SKM-1 treated with dmso at 0.1 percent for 144 hours (cell line): Measurements from ENCODE around the gene IFNA16.
"Not testable (repeated sequence)": the region's sequence is repeated elsewhere in the genome, so short reads cannot be mapped to it uniquely, and the experiment has no call there.

ENCODE experiments used
- DNase-seq: peaks from one replicate; lab custom pipeline; 2025; ENCODE audit not compliant: unreplicated experiment; lab: John Stamatoyannopoulos, UW

The IFNA16 gene

DNA sequence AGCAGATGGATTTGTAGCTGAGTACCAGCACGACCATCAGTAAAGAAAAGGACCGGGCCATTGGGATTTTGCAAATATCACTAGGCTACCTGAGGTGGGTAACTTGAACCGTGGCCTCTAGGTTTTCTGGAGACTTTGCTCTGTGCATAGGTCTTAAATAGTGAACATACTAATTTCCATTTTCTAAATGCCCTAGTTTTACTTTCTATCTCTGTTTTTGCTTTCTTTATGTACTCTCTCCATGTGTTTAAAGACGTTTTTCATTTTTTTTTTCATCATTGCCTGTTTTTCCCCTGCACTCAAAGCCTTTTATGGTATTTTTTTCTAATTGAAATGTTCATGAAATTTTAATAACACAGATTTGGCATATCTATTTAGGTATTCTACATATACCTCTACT, 15.0 kb downstream of the IFNA16 start, which contains the start of gene IFNA7:
Gene IFNA7 (minus strand): TSS at position 101 of the 400 bp plus-strand sequence. CDS start 40 bp downstream, at position 61.
- DNase-seq = not testable (repeated sequence)

DNA sequence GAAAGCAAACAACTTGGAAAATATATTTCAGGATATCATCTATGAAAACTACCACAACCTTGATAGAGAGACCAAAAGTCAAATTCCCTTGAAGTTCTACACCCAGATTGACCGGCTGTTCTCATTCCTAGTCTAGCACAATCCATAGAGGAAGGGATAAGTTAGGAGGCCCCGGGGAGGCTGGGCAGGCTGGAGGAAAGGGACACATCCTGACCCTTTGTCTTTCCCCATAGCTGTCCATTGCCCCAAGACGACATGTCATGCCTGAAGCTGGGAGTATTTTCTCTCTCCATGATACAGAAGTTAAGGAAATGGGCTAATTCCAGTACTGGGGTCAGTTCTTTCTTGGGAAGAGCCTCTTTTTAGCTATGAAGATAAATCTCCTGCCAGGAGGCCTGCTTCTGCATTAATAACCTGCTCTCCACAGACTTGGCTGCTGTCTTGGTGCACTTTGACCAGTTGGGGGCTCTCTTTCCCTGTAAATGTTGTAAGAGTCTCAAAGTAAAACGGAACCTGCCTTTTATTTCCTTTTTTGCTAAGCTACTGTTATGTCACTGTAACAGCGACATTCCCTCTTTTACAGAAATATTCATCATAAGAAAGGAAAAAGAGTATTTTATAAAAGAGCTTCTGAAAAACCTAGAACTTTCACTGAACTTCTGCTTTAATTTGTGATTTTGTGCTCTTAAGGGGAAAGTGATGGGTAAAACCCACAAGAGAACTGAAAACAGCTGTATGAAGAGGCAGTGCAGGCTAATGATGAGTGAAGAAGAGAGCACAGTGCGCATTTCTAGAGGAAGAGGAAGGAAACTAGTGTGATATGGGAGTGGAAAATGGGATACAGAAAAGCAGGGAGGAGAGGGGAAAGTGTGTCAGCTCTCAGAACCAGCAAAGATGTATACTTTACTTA, 22.0 kb downstream of the IFNA16 start:
- peak; percentile 56 for DNase-seq

DNA sequence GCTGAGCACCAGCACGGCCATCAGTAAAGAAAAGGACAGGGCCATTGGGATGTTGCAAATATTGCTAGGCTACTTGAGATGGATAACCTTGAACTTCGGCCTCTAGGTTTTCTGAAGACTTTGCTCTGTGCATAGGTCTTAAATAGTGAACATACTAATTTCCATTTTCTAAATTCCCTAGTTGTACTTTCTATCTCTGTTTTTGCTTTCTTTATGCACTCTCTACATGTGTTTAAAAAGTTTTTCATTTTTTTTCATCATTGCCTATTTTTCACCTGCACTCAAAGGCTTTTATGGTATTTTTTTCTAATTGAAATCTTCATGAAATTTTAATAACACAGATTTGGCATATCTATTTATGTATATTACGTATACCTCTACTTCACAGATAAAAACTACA, 29.6 kb downstream of the IFNA16 start, which contains the start of gene IFNA4:
Gene IFNA4 (minus strand): TSS at position 101 of the 400 bp plus-strand sequence. CDS start 56 bp downstream, at position 45.
- not testable (repeated sequence) for DNase-seq

DNA sequence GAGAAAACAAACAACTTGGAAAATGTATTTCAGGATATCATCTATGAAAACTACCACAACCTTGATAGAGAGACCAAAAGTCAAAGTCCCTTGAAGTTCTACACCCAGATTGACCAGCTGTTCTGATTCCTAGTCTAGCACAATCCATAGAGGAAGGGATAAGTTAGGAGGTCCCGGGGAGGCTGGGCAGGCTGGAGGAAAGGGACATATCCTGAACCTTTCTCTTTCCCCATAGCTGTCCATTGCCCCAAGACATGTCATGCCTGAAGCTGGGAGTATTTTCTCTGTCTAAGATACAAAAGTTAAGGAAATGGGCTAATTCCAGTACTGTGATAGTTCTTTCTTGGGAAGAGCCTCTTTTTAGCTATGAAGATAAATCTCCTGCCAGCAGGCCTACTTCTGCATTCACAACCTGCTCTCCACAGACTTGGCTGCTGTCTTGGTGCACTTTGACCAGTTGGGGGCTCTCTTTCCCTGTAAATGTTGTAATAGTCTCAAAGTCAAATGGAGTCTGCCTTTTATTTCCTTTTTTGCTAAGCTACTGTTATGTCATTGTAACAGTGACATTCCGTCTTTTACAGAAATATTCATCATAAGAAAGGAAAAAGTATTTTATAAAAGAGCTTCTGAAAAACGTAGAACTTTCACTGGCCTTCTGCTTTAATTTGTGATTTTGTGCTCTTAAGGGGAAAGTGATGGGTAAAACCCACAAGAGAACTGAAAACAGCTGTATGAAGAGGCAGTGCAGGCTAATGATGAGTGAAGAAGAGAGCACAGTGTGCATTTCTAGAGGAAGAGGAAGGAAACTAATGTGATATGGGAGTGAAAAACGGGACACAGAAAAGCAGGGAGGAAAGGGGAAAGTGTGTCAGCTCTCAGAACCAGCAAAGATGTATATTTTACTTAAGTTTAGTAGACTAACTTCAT, 34.0 kb downstream of the IFNA16 start:
- DNase-seq = peak; percentile 70

- no peak for DNase-seq
These were observed 42.4 kb downstream of the IFNA16 start for GRCh38 chr9:21174671-21175070.

DNA sequence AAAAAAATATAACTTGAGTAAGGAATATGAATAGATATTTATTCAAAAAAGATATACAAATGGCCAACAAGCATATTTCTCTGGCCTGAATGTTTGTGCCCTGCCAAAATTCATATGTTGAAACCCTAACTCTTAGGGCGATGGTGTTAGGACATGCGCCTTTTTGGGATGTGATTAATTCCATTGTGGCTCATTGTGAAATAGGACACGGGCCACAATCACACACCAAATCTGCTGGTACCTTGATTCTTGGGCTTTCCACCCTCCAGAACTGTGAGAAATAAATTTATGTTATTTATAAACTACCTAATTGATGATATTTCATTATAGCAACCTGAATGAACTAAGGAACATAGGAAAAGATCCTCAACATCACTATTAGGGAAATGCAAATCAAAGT, 45.0 kb downstream of the IFNA16 start:
- DNase-seq = no peak

DNA sequence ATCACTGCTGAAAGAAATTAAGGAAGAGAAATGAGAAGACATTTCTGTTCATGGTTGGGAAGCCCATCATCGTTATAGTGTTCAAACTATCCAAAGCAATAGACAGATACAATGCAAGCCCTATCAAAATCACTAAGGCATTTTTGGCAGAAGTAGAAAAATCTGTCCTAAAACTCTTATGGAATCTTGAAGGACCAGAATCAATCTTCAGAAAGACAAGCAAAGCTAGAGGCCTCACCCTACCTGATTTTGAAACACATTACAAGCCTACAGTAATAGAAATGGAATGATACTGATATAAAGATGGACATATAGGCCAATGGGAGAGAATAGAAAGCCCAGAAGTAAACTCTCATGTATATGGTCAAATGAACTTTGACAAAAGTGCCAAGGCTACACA, 45.8 kb downstream of the IFNA16 start:
- DNase-seq = no peak

- DNase-seq = not testable (repeated sequence)
These were observed 50.6 kb downstream of the IFNA16 start, which contains the start of gene IFNA21 for GRCh38 chr9:21166560-21166959. IFNA21 (minus strand) TSS chr9:21166660; CDS start chr9:21166612, 48 bp downstream.
